Activated T-helper 9 cell treated with anti-CD3 and anti-CD28 coated beads, Interleukin-2, amount 50 U/mL, for 16 hours (primary cell): Measurements from ENCODE around the gene PFDN5.
"Not testable (repeated sequence)": the region's sequence is repeated elsewhere in the genome, so short reads cannot be mapped to it uniquely, and the experiment has no call there.

ENCODE experiments used
- DNase-seq: peaks from one replicate; pipeline ENCODE4 v3.0.0-alpha.2; 2020; ENCODE audit warnings: low read depth

The PFDN5 gene

DNA sequence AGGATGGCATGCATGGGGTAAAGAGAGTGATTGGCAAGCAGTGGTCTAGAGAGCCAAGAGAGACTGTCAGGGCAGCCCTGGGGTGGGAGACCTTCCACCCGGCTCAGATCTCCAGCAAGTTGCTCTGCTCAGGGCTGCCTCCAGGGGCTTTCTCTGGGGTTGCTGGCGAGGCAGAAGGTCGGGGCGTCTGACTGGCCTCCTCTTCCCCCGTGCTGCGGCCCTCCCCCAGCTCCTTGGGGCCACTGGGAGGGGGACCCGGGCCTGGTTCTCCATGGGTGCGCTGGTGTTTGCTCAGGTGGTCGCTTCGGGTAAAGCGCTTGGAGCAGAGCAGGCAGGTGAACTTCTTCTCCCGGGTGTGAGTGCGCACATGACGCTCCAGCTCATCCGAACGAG, 32.7 kb downstream of the PFDN5 start:
- no peak for DNase-seq

DNA sequence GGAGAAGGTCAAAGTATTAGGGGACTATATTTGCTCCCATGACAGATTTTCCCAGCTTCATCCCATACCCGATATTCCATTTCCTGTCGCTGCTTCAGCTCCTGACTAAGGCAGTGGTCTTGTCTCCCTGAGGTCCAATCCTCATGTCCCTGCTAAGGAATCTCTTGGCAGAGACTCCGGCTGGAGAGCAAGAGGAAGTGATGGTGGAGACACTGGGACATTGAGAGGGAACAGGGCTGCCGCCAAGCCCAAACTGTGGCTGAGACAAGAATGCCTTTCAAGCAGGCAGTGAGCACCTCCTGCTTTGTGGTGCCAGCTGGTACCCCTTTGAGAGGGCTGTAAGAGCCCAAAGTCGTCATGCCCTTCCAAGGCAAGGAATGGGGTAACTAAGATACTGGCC, 35.3 kb downstream of the PFDN5 start:
- DNase-seq, result no peak

DNA sequence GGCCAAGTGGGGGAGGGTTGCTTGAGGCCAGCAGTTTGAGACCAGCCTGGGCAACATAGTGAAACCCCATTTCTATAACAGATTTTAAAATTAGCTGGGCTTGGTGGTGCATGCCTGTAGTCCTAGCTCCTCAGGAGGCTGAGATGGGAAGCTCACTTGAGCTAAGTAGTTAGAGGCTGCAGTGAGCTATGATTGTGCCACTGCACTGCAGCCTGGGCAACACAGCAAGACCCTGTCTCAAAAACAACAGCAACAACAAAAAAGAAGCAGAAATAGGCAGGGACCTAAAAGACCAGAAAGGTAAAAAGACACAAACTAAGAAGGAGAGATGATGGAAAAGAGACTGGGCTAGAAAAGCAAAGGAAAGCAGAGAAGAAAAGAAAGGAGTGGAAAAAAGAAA, 37.0 kb downstream of the PFDN5 start:
- not testable (repeated sequence) for DNase-seq

DNA sequence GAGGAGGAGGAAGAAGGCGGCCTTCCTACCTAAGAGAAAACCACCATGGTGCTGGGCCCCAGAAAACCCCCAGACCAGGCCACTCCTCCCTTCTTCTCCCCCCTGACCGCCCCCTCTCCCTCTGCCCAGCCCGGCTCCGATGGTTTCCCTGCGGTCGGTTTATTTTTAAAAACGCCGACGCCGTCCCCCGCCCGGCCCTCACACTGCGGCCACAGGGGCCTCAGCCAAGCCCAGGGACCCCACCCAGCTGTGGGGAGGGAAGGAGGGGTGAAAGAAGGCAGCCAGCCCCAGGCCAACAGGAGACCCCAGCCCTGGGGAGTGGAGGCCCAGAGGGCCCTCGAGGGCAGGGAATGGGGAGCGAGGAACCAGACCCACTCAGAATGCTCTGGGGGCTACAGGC, 37.4 kb downstream of the PFDN5 start:
- no peak for DNase-seq

DNA sequence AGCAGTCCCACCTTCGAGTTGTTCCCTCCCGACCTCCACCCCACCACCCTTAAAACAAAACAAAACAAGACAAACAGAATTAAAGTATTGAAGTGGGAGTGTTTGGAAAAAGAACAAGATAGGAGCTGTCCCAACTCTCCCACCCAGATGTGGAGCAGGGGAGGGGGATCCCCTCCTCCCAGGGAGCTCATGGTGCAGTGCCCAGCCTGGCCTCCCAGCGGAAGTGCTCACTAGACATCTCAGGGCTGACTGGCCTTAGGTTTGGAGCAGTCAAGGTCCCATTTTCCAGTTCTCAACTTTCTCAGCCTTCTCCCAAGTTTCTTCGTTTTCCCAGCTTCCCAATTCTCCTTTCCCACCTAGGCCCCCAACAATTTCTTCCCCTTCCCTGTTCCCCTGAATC, 37.9 kb downstream of the PFDN5 start:
- DNase-seq, result no peak

DNA sequence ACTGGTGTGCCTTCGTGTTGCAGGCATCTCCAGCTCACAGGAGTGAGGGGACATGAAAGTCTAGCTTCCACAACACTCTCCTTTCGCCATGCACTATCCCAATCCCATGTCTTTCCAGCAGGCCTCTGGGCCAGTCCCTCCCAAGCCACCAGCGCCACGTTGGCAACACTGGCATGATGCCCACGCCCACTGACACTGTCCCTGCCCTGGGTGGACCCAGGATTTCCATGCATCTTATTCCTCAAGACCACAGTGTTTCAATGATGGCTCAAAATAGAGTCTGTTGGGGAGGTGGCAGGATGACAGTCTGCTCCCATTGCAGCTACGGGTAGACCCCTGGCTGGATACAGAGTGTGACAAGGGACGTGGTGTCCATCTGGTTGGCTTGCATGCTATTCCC, 38.5 kb downstream of the PFDN5 start:
- DNase-seq, result no peak

DNA sequence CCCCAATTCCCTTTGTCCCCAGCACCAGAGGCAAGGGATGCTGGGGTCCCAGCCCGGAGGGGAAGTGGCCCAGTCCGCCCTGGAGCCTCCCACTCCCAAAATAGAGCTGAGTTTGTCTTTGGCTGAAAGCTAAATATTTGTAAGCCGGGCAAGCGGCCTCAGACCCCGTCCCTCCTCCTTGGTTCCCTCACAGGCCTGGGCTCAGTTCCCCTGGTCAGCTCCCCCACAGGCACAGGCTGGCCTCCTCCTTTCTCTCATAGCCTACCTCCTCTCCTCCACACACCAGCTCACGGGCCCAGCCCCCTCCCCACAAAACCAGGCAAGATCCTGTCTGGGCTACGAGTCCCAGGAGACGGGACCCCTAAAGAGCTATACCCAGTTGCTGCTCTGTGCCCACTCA, 39.5 kb downstream of the PFDN5 start:
- DNase-seq, result no peak

DNA sequence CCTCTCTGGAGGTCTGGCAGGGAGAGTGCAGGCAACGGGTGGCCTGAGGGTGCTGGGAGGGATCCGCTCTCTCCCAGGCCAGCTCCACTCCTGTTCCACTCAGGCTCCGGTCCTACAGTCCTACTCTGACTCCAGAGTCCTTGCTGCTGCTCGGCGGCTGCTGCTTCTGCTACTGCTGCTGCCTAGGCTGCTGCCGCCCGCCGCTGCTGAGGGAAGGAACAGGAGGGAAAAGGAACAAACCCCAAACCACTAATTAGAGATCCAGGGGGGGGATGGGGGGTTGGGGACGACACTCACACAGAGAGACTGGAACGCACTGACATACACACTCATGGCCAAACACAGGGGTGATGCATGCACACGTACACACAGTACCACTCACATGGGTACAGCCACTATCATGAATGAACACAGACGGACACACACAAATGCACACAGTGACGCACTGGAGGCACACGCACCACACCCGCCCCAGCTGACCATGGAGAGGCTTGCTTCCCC, 40.9 kb downstream of the PFDN5 start, which contains the start of gene SP7:
SP7 (minus strand) TSS at position 174 of the 501 bp plus-strand sequence. CDS start 708 bp downstream, outside the sequence.
- no peak for DNase-seq

DNA sequence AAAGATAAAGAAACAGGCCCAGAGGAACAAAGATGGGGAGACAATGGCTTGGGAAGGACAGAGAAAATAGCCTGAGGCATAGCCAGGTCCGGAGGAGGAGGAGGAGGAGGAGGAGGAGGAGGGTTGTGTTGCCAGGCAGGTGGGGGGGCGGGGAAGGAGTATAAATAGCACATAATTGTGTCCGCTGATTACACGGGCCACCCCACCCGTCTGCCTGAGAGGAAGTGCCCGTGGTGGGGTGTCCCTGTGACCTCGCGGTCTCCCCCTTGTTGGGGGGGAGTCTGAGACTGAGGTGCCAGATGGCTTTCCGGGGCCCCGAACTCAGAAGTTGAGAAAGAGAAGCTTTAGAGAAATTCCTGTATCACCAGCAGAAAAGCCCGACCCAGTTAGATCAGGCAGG, 42.7 kb downstream of the PFDN5 start:
- DNase-seq, result no peak

DNA sequence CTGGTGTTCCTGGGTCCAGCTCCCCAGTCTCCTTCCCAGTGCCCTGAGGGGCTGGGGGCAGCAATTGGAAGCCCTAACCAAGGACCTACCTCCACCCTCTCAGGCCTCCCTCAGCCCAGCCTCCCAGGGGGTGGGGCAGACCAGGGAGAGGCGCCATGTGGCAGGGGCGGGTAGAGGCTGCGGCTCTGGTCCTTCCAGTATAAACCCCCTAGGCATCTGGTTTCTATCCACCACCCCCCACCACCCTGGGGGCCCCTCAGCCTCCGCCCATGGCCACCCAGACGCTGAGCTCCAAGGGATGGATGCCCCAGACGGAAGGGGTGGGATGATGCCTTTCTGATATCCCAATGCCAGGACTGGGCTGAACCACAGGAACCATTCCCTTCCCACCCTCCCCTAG, 43.6 kb downstream of the PFDN5 start:
- DNase-seq, result no peak

DNA sequence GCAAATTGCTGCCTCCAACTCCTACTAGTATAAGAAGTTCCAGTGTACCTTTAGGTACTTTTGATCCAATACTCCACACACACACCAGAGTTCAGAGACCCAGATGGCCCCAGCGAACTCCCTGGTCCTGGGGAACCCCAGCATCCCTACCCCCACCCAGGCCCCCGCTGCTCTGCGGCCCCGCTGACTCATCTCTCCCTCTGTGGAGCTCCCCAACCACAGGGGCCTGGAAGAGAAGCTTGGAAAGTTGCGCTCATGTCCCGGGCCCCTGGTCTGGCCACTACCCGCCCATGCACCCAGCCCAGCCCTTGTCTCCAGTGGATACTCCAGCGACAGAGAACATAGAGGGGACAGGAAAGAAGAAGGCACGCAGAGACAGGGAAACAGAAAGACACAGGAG, 45.1 kb downstream of the PFDN5 start:
- DNase-seq, result no peak

DNA sequence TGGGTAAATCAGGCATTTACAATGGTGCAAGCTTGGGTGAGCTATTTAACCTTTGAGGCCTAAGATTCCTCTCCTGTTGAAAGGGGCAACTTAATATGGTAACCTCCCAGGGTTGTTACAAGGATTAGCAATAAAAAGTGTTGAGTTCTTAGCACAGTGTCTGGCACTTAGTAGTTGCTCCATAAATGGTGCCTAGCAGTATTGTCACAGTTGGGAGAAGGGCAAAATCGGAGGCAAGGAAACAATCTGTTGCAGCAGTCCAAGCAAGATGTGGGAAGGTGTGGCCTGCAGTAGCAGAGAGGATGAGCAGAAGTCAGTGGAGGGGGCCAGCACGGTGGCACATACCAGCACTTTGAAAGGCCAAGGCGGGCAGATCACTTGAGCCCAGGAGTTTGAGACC, 48.1 kb downstream of the PFDN5 start:
- no peak for DNase-seq

DNA sequence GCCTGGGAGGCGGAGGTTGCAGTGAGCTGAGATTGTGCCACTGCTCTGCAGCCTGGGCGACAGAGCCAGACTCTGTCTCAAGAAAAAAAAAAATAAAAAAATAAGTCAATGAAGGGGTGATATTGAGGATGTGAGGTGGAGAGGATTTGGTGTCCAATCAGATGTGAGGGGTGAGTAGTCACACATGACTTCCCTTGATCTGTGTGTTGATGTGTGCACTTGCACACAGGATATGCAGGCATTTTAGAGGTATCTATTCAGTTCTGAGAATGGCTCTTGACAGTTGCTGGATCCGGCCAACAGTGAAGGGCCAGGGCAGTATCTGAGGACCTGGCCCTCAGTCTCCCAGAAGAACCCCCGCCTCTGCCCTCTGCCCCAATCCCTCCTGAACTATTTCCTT, 48.6 kb downstream of the PFDN5 start:
- DNase-seq, result no peak

DNA sequence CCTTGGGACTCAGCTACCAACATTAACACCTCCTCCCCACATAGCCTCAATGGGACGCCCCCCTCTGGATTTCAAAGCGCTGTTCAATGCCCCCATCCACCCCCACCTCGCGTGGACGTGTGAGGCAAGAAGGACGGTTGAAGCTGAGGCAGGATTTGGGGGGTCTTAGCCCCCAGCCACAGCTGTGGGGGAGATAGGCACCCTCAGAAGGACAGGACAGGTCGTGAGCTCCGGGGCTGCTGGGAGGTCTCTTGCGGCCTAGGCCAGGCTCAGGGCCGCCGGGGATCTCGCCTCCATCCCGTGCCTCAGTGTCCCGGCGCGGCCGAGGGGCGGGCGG, 49.1 kb downstream of the PFDN5 start:
- DNase-seq, result no peak

DNA sequence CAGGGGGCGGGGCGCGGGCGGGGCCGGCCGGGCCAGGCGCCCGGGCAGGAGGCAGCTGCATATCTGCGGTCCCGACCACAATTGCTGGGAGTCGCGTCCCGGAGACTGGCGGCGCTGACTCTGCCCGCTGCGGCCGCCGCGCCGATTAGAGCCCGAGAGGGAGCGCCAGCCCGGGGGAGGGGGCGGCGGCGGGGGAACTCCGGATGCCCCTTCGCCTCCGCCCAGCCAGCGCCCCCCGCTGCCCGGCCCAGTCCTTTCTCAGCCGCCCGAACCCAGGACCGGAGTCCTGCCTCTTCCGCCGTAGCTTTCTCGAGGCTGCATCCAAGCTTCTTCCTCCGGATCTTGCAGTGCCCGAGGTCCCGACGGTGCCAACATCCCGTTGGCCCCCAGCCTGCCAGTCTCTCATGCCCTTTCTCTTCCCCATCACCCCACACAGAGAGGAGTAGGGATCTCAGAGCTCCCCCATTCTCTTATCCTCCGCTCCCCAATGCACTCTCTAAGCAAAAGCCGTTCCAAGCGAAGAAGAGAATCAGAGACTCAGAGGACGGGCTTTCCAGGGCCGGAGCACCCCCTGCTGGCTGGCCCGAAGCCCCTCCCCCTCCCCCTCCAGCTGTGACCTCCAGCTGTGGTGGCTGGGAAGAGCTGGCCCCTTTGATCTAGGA, 49.6 kb downstream of the PFDN5 start:
- peak; percentile 54 for DNase-seq

DNA sequence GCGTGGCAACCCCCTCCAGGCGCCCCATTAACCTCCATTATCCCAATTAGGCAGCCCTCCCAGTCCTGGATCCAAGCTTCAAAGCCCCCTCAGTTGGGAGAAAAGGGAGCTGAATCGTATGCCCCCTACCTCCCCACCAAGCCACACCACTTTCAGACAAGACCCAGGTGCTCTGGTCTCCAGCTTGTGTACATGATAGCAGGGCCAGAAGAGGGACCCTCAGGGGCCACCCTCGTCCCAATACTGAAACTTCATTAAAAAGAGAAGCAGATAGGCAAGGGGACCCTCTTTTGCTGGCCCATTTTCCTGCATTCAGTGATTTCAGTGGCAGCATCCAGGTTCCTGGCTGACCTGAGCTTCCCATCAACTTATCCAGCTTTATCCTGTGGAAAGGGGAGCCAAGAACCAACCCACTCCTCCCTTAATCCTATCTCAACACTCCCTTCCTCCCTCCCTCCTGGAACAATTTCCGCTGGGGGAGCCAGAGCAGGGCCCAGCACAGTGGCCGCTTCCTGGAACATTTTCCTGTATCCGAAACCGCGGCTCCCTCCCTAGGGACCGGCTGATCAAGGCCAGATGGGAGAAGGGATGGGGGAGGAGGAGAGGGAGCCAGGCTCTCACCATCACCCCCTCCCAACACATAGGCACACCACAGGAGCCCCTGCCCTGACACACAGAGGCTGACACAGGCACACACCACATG, 50.3 kb downstream of the PFDN5 start:
- no peak for DNase-seq

DNA sequence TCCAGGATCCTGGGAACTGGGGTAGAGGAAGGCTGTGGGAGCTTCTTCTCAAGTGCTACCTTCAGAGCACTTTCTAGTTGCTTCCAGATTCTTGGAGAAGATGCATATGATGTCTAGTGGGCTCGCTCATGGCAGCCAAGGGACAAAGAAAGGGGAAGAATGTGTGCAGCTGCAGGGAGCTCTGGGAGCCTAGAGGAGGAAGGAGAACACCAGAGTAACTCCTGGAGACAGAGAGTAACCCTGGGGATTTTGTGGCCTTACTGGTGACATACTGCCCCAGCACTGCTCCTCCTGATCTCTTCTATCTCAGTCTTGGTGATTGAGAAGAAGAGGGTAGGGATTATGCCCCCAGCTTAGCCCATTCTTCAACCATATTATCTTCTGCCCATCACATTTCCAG, 51.1 kb downstream of the PFDN5 start:
- no peak for DNase-seq

DNA sequence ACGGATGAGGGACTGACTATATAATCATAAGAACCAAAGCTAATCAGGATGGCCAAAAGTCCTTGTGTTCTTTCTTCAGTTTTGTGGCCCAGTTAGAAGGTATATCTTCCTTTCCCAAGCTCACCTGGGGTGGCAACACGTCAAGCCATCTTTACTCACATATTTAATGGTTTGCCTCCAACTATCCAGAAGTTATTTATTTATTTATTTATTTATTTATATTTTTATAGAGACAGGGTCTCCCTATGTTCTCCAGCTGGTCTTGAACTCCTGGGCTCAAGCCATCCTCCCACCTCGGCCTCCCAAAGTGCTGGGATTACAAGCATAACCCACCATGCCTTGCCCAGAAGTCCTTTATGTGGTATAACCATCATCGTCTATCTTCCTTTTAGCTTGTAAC, 52.6 kb downstream of the PFDN5 start:
- no peak for DNase-seq
